Measurements from ENCODE around the gene PLSCR5. TPM values are rescaled to one million over a fixed set of nuclear protein-coding genes. Genes with fewer than 3 reads are reported as not detected.

Gene PLSCR5
- total RNA-seq, 2 donors from 2014 or later: not detected

- DNase-seq (ENCODE audit: low spot score): no peak
- TF ChIP-seq CTCF (IDR thresholded peaks at IDR 0.05): no peak
- Histone ChIP-seq H3K27ac (no peak overlapping the region), H3K36me3 (no peaks in the 10 kb centered on the region), H3K4me3 (no peak overlapping the region), H3K9me3 (no peaks in the 10 kb centered on the region), H3K4me1 (no peaks in the 10 kb centered on the region), H3K27me3 (no peaks in the 10 kb centered on the region)
These were observed 6.6 kb downstream of the PLSCR5 start for GRCh38 chr3:146598535-146598934.

- Histone ChIP-seq H3K4me1 (no peaks in the 10 kb centered on the region), H3K36me3 (no peaks in the 10 kb centered on the region), H3K27me3 (no peaks in the 10 kb centered on the region), H3K4me3 (no peak overlapping the region), H3K9me3 (no peaks in the 10 kb centered on the region), H3K27ac (no peak overlapping the region)
- peak in 1 of 2 donors; percentile 39 for TF ChIP-seq CTCF (IDR thresholded peaks at IDR 0.05)
- no peak for DNase-seq (ENCODE audit: low spot score)
These were observed 10.2 kb downstream of the PLSCR5 start for GRCh38 chr3:146594843-146595482.

- Histone ChIP-seq H3K4me1 (no peaks in the 10 kb centered on the region), H3K9me3 (no peaks in the 10 kb centered on the region), H3K27me3 (no peaks in the 10 kb centered on the region), H3K4me3 (no peak overlapping the region), H3K27ac (no peak overlapping the region), H3K36me3 (no peaks in the 10 kb centered on the region)
- no peak for DNase-seq (ENCODE audit: low spot score)
- TF ChIP-seq CTCF (IDR thresholded peaks at IDR 0.05): no peak
These were observed 11.4 kb downstream of the PLSCR5 start for GRCh38 chr3:146593776-146594175.

- no peak for TF ChIP-seq CTCF (IDR thresholded peaks at IDR 0.05)
- no peak for DNase-seq (ENCODE audit: low spot score)
These were observed 14.6 kb downstream of the PLSCR5 start for GRCh38 chr3:146590521-146590920.

GRCh38 chr3:146589899-146590508, 15.1 kb downstream of the PLSCR5 start:
- Histone ChIP-seq H3K4me1 (no peaks in the 10 kb centered on the region), H3K27ac (no peak overlapping the region), H3K9me3 (no peaks in the 10 kb centered on the region), H3K36me3 (no peaks in the 10 kb centered on the region), H3K4me3 (no peak overlapping the region), H3K27me3 (no peaks in the 10 kb centered on the region)
- TF ChIP-seq CTCF (IDR thresholded peaks at IDR 0.05): peak in 1 of 2 donors; percentile 67
- DNase-seq (ENCODE audit: low spot score): no peak

More at GRCh38 chr3:146590521-146590920, 14.6 kb downstream of the PLSCR5 start:
- Histone ChIP-seq H3K36me3 (no peaks in the 10 kb centered on the region), H3K9me3 (no peaks in the 10 kb centered on the region), H3K27ac (no peak overlapping the region), H3K4me3 (no peak overlapping the region), H3K27me3 (no peaks in the 10 kb centered on the region), H3K4me1 (no peaks in the 10 kb centered on the region)
